HL-60 (cell line): Measurements from ENCODE around the gene SHROOM3.

Experiments
- DNase-seq, 2 experiments: peaks; one replicate each; pipeline ENCODE4 v3.0.0-alpha.2; 2010 to 2020; ENCODE audit warnings: low read depth in 1 of 2, low spot score in 1 of 2
- H3K27ac ChIP-seq: fragments of 250-450 bp; sonication (Bioruptor Pico); replicated peaks from 2 replicates; pipeline ENCODE4 v1.5.1; 2020; ENCODE audit warnings: mild to moderate bottlenecking, moderate library complexity
- H3K27me3 ChIP-seq: fragments of 250-450 bp; sonication (Bioruptor Pico); 2 replicates; pipeline ENCODE4 v1.5.1; 2021; ENCODE audit warnings: mild to moderate bottlenecking, moderate library complexity; ENCODE audit not compliant: insufficient read depth, poor library complexity, severe bottlenecking
- H3K4me3 ChIP-seq: replicated peaks from 2 replicates; pipeline ENCODE4 v1.5.1; 2011; ENCODE audit warnings: mild to moderate bottlenecking, control low read depth, low read length; ENCODE audit not compliant: insufficient read depth
- GABPA ChIP-seq: IDR thresholded peaks from 2 replicates; pipeline ENCODE4 v1.6.1; 2012; ENCODE audit warnings: low read depth
- POLR2AphosphoS5 ChIP-seq: IDR thresholded peaks from 2 replicates; pipeline ENCODE4 v1.6.1; 2012; ENCODE audit warnings: low read depth
- SPI1 ChIP-seq: IDR thresholded peaks from 2 replicates; pipeline ENCODE4 v1.6.1; 2012; ENCODE audit warnings: low read depth, mild to moderate bottlenecking, borderline replicate concordance
- TF ChIP-seq, protein P1 (sequence below): IDR thresholded peaks from 2 replicates; pipeline ENCODE4 v1.6.1; 2012; ENCODE audit warnings: low read depth; ENCODE audit not compliant: insufficient replicate concordance
- TF ChIP-seq, protein P2 (sequence below): IDR thresholded peaks from one replicate; pipeline ENCODE4 v1.5.1; 2011; ENCODE audit warnings: low read length, control low read depth, inconsistent platforms; ENCODE audit not compliant: insufficient read depth

SHROOM3 gene

DNA sequence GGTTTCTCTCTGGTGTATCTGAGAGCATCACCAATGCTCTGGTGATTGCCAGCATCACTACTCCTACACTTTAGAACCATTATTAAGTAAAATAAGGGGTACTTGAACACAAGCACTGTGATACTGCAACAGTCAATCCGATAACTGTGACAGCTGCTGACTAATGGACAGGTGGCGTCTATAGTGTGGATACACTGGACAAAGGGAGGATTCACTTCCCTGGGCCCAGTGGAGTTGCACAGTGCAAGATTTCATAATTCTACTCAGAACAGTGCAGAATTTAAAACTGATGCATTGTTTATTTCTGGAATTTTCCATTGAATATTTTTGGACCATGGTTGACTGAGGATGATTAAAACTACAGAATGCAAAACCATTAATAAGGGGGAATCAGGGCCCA is 97.8 kb downstream of the SHROOM3 start:
- Histone ChIP-seq H3K27ac (no peak overlapping the region), H3K27me3 (peaks cover 5% of the 10 kb centered on the region), H3K4me3 (no peak overlapping the region)
- DNase-seq = no peak
- no peak for TF ChIP-seq POLR2AphosphoS5

DNA sequence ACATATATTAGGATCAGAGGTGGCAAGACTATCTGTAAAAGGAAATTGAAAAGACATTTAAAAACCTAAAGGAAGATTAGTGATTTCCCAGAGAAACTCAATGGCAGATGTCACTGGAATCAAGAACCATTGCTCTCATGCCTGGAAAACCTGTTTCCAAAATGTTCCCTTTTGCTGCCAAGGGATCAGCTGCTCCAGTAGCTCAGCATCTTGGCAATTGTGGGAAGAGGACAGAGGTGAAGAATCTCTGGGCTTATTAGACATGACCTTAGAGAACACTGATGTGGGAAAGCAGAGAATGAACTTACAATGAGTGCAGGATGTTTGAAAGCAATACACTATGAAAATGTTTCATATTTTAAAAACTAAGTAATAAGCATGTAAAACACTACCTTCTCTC is 98.3 kb downstream of the SHROOM3 start:
- TF ChIP-seq, protein P1, sequence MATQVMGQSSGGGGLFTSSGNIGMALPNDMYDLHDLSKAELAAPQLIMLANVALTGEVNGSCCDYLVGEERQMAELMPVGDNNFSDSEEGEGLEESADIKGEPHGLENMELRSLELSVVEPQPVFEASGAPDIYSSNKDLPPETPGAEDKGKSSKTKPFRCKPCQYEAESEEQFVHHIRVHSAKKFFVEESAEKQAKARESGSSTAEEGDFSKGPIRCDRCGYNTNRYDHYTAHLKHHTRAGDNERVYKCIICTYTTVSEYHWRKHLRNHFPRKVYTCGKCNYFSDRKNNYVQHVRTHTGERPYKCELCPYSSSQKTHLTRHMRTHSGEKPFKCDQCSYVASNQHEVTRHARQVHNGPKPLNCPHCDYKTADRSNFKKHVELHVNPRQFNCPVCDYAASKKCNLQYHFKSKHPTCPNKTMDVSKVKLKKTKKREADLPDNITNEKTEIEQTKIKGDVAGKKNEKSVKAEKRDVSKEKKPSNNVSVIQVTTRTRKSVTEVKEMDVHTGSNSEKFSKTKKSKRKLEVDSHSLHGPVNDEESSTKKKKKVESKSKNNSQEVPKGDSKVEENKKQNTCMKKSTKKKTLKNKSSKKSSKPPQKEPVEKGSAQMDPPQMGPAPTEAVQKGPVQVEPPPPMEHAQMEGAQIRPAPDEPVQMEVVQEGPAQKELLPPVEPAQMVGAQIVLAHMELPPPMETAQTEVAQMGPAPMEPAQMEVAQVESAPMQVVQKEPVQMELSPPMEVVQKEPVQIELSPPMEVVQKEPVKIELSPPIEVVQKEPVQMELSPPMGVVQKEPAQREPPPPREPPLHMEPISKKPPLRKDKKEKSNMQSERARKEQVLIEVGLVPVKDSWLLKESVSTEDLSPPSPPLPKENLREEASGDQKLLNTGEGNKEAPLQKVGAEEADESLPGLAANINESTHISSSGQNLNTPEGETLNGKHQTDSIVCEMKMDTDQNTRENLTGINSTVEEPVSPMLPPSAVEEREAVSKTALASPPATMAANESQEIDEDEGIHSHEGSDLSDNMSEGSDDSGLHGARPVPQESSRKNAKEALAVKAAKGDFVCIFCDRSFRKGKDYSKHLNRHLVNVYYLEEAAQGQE = no peak
- TF ChIP-seq POLR2AphosphoS5 = no peak
- TF ChIP-seq GABPA = no peak
- no peak for TF ChIP-seq SPI1
- TF ChIP-seq, protein P2, sequence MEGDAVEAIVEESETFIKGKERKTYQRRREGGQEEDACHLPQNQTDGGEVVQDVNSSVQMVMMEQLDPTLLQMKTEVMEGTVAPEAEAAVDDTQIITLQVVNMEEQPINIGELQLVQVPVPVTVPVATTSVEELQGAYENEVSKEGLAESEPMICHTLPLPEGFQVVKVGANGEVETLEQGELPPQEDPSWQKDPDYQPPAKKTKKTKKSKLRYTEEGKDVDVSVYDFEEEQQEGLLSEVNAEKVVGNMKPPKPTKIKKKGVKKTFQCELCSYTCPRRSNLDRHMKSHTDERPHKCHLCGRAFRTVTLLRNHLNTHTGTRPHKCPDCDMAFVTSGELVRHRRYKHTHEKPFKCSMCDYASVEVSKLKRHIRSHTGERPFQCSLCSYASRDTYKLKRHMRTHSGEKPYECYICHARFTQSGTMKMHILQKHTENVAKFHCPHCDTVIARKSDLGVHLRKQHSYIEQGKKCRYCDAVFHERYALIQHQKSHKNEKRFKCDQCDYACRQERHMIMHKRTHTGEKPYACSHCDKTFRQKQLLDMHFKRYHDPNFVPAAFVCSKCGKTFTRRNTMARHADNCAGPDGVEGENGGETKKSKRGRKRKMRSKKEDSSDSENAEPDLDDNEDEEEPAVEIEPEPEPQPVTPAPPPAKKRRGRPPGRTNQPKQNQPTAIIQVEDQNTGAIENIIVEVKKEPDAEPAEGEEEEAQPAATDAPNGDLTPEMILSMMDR = no peak
- no peak overlapping the region for H3K4me3 ChIP-seq
- H3K27me3 ChIP-seq = peaks cover 5% of the 10 kb centered on the region
- H3K27ac ChIP-seq = no peak overlapping the region
- no peak for DNase-seq

DNA sequence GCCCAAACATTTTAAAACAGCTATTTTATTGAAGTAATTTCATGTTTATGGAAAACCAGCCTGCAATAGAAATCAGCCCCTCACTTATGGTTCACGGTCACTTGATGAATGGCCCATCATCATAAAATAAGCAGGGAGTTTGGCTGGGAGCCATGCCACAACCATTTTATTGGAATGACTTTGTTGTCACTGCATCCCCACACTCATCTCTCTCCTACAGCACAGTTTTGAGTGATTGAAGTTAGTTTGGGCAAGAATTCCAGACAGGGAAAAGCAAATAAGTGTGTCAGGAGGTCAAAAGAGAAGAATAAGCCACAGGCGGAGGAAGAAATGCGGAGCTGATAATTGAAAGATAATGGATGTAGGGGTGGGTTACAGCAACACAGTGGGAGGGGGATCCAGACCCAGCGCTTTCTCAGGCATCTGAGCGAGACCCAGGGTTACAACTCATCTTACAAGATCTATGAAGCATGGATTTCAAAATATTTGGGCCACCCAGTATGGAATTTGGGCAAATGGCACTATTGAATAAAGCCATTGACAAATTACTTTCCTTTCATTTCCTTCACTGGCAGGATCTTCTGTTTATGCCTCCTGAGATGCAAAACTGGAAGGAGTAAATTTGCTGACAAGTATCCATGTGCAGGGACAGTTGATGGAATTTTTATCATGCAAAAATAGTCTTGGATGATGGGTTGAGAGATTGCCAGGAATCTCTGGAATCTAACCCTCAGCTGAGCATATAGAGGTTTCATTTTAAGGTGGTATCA is 100.8 kb downstream of the SHROOM3 start:
- H3K27ac ChIP-seq = no peak overlapping the region
- H3K4me3 ChIP-seq = no peak overlapping the region
- TF ChIP-seq SPI1 (no peak), GABPA (no peak), POLR2AphosphoS5 (no peak)
- TF ChIP-seq, protein P1 = no peak
- TF ChIP-seq, protein P2 = no peak
- DNase-seq = no peak
- peaks cover 5% of the 10 kb centered on the region for H3K27me3 ChIP-seq

DNA sequence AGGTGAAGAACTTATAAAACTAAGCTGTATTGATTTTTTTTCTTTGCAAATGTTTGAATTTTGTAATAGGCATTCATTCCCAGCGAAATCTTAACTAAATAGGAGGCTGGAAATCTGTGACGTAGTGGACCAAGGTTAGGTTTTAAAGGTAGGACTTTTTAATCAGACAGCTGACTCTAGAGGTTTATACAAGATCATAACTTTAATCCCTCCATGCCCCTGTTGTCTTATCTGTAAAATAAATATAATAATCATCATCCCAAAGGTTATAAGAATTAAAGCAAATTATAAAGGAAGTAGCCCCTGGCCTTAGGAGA is 101.3 kb downstream of the SHROOM3 start:
- Histone ChIP-seq H3K4me3 (no peak overlapping the region), H3K27ac (no peak overlapping the region), H3K27me3 (peaks cover 5% of the 10 kb centered on the region)
- TF ChIP-seq POLR2AphosphoS5 (no peak), SPI1 (no peak), GABPA (no peak)
- TF ChIP-seq, protein P2 = no peak
- no peak for DNase-seq
